ENCODE results near the gene SASH1. TPM values are rescaled to one million over a fixed set of nuclear protein-coding genes. Genes with fewer than 3 reads are reported as not detected.

The SASH1 gene
- total and polyA plus RNA-seq, 2 donors (not counting 1 experiment from before 2014, with no cell fraction given), result 38.6 to 44.6 TPM

DNA sequence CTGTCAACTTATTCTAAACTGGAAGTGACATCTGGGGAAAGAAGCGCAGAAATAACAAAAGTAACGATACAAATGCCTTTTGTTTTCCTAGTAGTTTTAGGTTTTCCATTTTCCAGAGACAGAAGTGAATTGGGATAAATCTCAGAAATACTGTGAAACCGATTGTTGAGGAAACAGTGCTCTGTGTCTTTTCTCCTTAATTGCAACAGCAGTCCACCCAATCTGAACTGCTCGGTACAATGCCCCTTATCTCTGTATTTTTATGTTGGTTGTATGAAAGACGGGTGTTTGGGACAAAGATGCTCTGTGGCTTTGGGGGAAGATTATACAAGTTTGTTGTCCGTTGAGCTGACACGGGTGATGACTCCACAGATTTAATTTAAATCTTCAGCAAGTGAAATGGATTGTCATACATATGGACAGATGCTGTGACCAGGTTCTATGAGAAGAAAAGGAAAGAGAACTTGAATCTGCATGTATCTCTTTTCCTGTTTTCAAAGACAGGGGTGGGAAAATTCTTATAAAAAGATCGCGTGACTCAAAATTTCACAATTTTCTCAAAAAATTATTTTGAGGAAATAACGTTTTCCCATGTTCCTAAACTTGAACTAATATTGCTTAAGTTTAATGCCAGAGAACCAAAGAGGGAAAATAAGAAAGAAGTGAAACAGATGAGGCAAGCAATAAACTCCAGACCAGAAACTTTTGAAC lies 41.2 kb downstream of the SASH1 start:
- no peak for DNase-seq (ENCODE audit: low read depth in 2 of 2)
- Histone ChIP-seq H3K4me1 (ENCODE audit: control insufficient read depth, extremely low read depth, insufficient read depth, low read length) (no peaks in the 10 kb centered on the region), H3K79me2 (ENCODE audit: control insufficient read depth, insufficient read depth, low read length) (no peaks in the 10 kb centered on the region), H3K36me3 (ENCODE audit: control insufficient read depth, insufficient read depth, low read length) (no peaks in the 10 kb centered on the region), H3K9ac (ENCODE audit: insufficient read depth, low read length) (no peak overlapping the region), H2AFZ (ENCODE audit: low read length) (no peak overlapping the region), H4K20me1 (ENCODE audit: control insufficient read depth, extremely low read depth, insufficient read depth, low read length) (no peaks in the 10 kb centered on the region), H3K27ac (ENCODE audit: insufficient read depth, low read length) (no peak overlapping the region), H3K27me3 (ENCODE audit: control insufficient read depth, insufficient read depth, low read length) (no peaks in the 10 kb centered on the region), H3K4me3 (replicated peaks in 1 of 4; ENCODE audit: control extremely low read depth in 1 of 4, insufficient read depth in 1 of 4, low read depth in 3 of 4, low read length in 4 of 4) (no peak overlapping the region), H3K9me3 (ENCODE audit: control insufficient read depth, insufficient read depth, low read depth, low read length) (no peaks in the 10 kb centered on the region), H3K4me2 (ENCODE audit: extremely low read depth, insufficient read depth, low read length) (no peak overlapping the region)
- TF ChIP-seq CTCF (conservative IDR thresholded peaks at IDR 0.05 in 1 of 2, IDR thresholded peaks at IDR 0.05 in 1 of 2; ENCODE audit: low read depth in 1 of 2, low read length in 2 of 2), result no peak
- TF ChIP-seq EZH2 (IDR thresholded peaks at IDR 0.05; ENCODE audit: low read length, missing control alignments), result no peak

- H3K36me3 ChIP-seq (ENCODE audit: control insufficient read depth, insufficient read depth, low read length), result no peaks in the 10 kb centered on the region
- no peak for DNase-seq (ENCODE audit: low read depth in 2 of 2)
- no peaks in the 10 kb centered on the region for H3K79me2 ChIP-seq (ENCODE audit: control insufficient read depth, insufficient read depth, low read length)
- H3K4me2 ChIP-seq (ENCODE audit: extremely low read depth, insufficient read depth, low read length), result no peak overlapping the region
- no peak overlapping the region for H3K4me3 ChIP-seq (replicated peaks in 1 of 4; ENCODE audit: control extremely low read depth in 1 of 4, insufficient read depth in 1 of 4, low read depth in 3 of 4, low read length in 4 of 4)
- no peaks in the 10 kb centered on the region for H4K20me1 ChIP-seq (ENCODE audit: control insufficient read depth, extremely low read depth, insufficient read depth, low read length)
- H3K4me1 ChIP-seq (ENCODE audit: control insufficient read depth, extremely low read depth, insufficient read depth, low read length), result no peaks in the 10 kb centered on the region
- no peak overlapping the region for H2AFZ ChIP-seq (ENCODE audit: low read length)
- no peaks in the 10 kb centered on the region for H3K27me3 ChIP-seq (ENCODE audit: control insufficient read depth, insufficient read depth, low read length)
- no peaks in the 10 kb centered on the region for H3K9me3 ChIP-seq (ENCODE audit: control insufficient read depth, insufficient read depth, low read depth, low read length)
- TF ChIP-seq CTCF (conservative IDR thresholded peaks at IDR 0.05 in 1 of 2, IDR thresholded peaks at IDR 0.05 in 1 of 2; ENCODE audit: low read depth in 1 of 2, low read length in 2 of 2), result no peak
- no peak for TF ChIP-seq EZH2 (IDR thresholded peaks at IDR 0.05; ENCODE audit: low read length, missing control alignments)
- H3K27ac ChIP-seq (ENCODE audit: insufficient read depth, low read length), result no peak overlapping the region
- no peak overlapping the region for H3K9ac ChIP-seq (ENCODE audit: insufficient read depth, low read length)
These were observed 42.7 kb downstream of the SASH1 start for GRCh38 chr6:148385379-148385778.

DNA sequence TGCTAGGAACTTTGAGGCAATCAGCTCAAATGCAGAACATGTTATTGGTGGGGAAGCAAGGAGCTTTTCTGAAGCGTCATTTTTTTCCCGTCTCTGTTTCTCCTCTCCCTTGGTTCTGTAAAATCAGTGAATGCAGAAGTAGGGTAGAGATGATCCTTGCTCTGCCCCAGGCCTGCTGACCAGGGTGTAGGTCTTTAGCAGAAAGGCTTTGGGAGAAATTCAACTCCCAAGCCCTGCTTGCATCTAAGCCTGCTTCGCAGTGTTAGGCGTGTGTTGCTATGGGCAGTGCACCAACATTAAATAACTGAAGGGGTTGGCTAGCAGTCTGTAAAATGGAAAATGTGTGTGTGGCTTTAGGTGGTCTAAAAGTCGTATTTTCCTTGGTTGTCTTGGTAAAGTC lies 45.9 kb downstream of the SASH1 start:
- no peaks in the 10 kb centered on the region for H3K79me2 ChIP-seq (ENCODE audit: control insufficient read depth, insufficient read depth, low read length)

More for the DNA sequence above, 45.9 kb downstream of the SASH1 start:
- no peak overlapping the region for H3K9ac ChIP-seq (ENCODE audit: insufficient read depth, low read length)
- no peaks in the 10 kb centered on the region for H3K36me3 ChIP-seq (ENCODE audit: control insufficient read depth, insufficient read depth, low read length)
- no peak for DNase-seq (ENCODE audit: low read depth in 2 of 2)
- no peak overlapping the region for H2AFZ ChIP-seq (ENCODE audit: low read length)
- H3K27ac ChIP-seq (ENCODE audit: insufficient read depth, low read length), result no peak overlapping the region
- H4K20me1 ChIP-seq (ENCODE audit: control insufficient read depth, extremely low read depth, insufficient read depth, low read length), result no peaks in the 10 kb centered on the region
- no peak overlapping the region for H3K4me2 ChIP-seq (ENCODE audit: extremely low read depth, insufficient read depth, low read length)
- no peaks in the 10 kb centered on the region for H3K9me3 ChIP-seq (ENCODE audit: control insufficient read depth, insufficient read depth, low read depth, low read length)
- H3K4me3 ChIP-seq (replicated peaks in 1 of 4; ENCODE audit: control extremely low read depth in 1 of 4, insufficient read depth in 1 of 4, low read depth in 3 of 4, low read length in 4 of 4), result no peak overlapping the region
- no peaks in the 10 kb centered on the region for H3K27me3 ChIP-seq (ENCODE audit: control insufficient read depth, insufficient read depth, low read length)
- H3K4me1 ChIP-seq (ENCODE audit: control insufficient read depth, extremely low read depth, insufficient read depth, low read length), result no peaks in the 10 kb centered on the region
- TF ChIP-seq EZH2 (IDR thresholded peaks at IDR 0.05; ENCODE audit: low read length, missing control alignments) (no peak), CTCF (conservative IDR thresholded peaks at IDR 0.05 in 1 of 2, IDR thresholded peaks at IDR 0.05 in 1 of 2; ENCODE audit: low read depth in 1 of 2, low read length in 2 of 2) (no peak)
